ENCODE results near the gene FAM120B. TPM values are rescaled to one million over a fixed set of nuclear protein-coding genes. Genes with fewer than 3 reads are reported as not detected.

The FAM120B gene
- total RNA-seq, 1 donor from 2014 or later, result 19.7 TPM

DNA sequence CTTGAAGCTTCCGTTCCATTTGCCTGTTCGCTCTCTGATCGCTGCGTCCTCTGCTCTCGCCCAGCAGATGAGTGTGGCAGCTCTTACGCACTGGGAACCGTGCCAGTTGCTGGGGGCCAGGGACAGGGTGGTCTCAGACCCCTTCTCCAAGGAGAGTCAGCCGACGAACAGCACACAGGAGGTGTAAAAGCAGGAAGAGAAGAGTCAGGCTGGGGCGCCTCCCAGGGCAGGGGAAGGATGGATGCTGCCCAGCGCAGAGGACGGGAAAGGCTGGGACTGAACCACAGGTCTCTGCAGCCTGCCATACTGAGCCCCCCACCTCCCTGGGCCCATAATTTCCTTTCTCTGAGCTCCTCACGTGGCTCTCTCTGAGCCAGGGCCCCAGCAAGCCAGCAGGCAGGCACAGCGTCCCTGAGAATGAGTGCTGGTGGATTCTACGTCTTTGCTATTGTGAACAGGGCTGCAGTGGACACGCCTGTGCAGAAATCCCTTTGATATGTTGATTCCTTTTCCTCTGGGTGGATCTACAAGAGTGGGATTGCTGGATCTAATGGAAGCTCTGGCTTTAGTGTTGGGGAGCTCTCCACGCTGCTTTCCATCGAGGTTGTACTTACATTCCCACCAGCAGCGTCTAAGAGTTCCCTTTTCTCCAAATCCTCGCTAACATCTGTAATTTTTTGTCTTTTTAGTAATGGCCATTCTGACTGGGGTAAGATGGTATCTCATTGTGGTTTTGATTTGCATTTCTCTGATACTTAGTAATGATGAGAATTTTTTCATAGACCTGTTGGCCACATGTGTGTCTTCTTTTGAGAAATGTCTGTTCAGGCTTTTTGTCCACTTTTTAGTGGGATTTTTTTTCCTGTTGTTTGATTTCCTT, 142.4 kb downstream of the FAM120B start:
- H3K36me3 ChIP-seq, result no peaks in the 10 kb centered on the region
- H3K4me2 ChIP-seq, result no peak overlapping the region
- H3K9me3 Mint-ChIP-seq, result peaks cover 13% of the 10 kb centered on the region
- no peaks in the 10 kb centered on the region for H3K79me2 ChIP-seq (ENCODE audit: low read depth)
- H3K36me3 Mint-ChIP-seq, result peaks cover 2% of the 10 kb centered on the region
- H3K4me3 ChIP-seq, result no peak overlapping the region
- no peak overlapping the region for H3K9ac ChIP-seq
- peaks cover 55% of the 10 kb centered on the region for H3K4me1 Mint-ChIP-seq
- no peaks in the 10 kb centered on the region for H4K20me1 ChIP-seq (ENCODE audit: low read depth)
- H3K9me3 ChIP-seq (ENCODE audit: low read depth), result no peaks in the 10 kb centered on the region
- no peak overlapping the region for H3K27ac ChIP-seq
- no peaks in the 10 kb centered on the region for H3K27me3 ChIP-seq
- no peak overlapping the region for H3K4me3 Mint-ChIP-seq
- DNase-seq (ENCODE audit: low spot score), result no peak
- peaks cover 10% of the 10 kb centered on the region for H3K27me3 Mint-ChIP-seq (ENCODE audit: insufficient read depth, low read depth)
- H3K27ac Mint-ChIP-seq, result peak overlapping the region; percentile 82
- TF ChIP-seq, protein P1, sequence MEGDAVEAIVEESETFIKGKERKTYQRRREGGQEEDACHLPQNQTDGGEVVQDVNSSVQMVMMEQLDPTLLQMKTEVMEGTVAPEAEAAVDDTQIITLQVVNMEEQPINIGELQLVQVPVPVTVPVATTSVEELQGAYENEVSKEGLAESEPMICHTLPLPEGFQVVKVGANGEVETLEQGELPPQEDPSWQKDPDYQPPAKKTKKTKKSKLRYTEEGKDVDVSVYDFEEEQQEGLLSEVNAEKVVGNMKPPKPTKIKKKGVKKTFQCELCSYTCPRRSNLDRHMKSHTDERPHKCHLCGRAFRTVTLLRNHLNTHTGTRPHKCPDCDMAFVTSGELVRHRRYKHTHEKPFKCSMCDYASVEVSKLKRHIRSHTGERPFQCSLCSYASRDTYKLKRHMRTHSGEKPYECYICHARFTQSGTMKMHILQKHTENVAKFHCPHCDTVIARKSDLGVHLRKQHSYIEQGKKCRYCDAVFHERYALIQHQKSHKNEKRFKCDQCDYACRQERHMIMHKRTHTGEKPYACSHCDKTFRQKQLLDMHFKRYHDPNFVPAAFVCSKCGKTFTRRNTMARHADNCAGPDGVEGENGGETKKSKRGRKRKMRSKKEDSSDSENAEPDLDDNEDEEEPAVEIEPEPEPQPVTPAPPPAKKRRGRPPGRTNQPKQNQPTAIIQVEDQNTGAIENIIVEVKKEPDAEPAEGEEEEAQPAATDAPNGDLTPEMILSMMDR (IDR thresholded peaks at IDR 0.05), result no peak
- TF ChIP-seq EZH2 (IDR thresholded peaks at IDR 0.05) (no peak), EZH2phosphoT487 (IDR thresholded peaks at IDR 0.05) (no peak)
- peaks cover 6% of the 10 kb centered on the region for H3K4me1 ChIP-seq
- no peaks in the 10 kb centered on the region for H3F3A ChIP-seq (ENCODE audit: low read depth)
- peak overlapping the region; percentile 84 for H2AFZ ChIP-seq (replicated peaks)

DNA sequence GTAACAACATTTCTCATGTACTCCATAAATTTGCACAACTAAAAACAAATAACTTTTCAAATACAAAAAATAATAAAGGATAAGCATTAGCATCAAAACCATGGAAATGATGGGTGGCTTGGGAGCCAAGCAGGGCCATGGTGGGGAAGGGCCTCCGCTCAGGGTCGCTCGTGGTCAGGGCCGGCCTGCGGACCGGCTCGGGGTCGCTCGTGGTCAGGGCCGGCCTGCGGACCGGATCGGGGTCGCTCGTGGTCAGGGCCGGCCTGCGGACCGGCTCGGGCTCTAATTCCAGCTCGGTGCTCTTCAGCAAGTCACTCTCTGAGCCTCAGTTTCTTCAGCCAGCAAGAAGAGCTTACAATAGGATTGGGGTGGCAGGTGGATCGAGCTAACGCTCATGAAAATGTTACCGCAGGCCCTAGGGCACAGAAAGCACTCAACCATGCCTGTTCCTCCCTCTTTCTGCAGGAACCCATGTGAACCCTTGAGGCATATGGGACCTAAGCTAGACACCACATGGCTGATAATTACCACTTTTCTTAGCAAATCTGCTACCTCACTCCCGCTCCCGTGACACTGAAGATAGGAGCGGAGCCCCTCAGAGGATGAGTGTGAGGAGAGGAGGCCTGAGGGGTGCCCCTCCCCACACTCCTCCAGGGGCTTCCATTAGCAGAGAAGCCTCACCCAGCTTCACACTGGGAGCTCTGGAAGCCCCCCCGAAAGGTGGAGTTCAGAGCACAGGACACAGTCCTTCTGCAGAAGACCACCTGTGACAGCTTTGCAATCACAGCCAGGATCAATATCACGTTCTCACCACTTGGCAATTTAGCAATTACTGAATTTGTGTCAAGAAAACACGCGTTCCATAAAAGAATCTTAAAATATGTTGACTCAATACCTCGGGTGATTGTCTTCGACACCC, 143.5 kb downstream of the FAM120B start:
- H3K36me3 Mint-ChIP-seq, result peaks cover 2% of the 10 kb centered on the region
- H3K27ac Mint-ChIP-seq, result peak overlapping the region; percentile 88
- no peak overlapping the region for H3K9ac ChIP-seq
- H3K4me1 ChIP-seq, result peaks cover 6% of the 10 kb centered on the region
- peaks cover 10% of the 10 kb centered on the region for H3K27me3 Mint-ChIP-seq (ENCODE audit: insufficient read depth, low read depth)
- no peaks in the 10 kb centered on the region for H3K9me3 ChIP-seq (ENCODE audit: low read depth)
- H3K4me2 ChIP-seq, result no peak overlapping the region
- H4K20me1 ChIP-seq (ENCODE audit: low read depth), result no peaks in the 10 kb centered on the region
- no peaks in the 10 kb centered on the region for H3K79me2 ChIP-seq (ENCODE audit: low read depth)
- H3F3A ChIP-seq (ENCODE audit: low read depth), result no peaks in the 10 kb centered on the region
- H3K4me3 Mint-ChIP-seq, result no peak overlapping the region
- H3K4me1 Mint-ChIP-seq, result peaks cover 55% of the 10 kb centered on the region
- H3K9me3 Mint-ChIP-seq, result peaks cover 13% of the 10 kb centered on the region
- H3K27me3 ChIP-seq, result no peaks in the 10 kb centered on the region
- no peak overlapping the region for H3K4me3 ChIP-seq
- no peak for DNase-seq (ENCODE audit: low spot score)
- no peak overlapping the region for H2AFZ ChIP-seq (replicated peaks)
- H3K36me3 ChIP-seq, result no peaks in the 10 kb centered on the region
- TF ChIP-seq, protein P1 (IDR thresholded peaks at IDR 0.05), result no peak
- no peak for TF ChIP-seq EZH2phosphoT487 (IDR thresholded peaks at IDR 0.05)
- no peak for TF ChIP-seq EZH2 (IDR thresholded peaks at IDR 0.05)
- H3K27ac ChIP-seq, result no peak overlapping the region

DNA sequence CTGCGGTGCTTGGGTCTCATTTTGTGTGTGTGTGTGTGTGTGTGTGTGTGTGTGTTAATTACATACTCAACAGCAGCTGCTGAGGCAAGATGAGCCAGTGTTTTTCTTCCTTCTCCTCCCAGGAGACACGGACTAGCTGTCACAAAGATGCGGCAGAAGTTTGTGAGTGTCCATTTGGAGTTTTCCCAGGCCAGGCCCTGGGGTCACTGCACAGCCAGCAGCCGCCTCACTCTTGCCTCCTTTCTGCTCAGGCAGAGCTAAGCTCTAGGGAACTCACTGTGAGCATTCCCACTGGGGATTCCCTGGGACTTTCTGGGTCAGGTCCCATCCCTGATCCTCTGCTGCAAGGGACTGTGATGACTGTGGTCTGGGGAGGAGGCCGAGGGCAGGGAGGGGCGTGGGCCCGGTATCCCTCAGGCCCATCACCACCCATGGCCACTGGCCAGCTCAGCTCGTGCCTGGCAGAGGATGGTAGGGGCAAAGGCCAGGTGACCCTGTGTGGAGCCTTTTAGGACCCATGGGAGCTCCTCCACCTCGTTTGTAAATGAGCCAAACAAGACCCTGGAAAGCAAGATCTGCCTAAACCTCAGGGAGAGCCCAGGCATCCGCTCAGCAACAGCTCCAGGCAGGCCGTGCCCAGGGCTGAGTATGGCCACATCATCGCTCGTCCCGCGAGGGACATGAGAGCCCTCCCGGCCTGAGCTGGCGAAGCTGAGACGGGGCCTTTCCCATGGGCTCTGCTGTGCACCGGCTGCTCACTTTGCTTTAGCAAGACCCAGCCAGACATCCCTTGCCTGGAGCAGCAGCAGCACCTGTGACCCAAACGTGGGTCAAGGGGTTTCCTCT, 144.6 kb downstream of the FAM120B start:
- no peaks in the 10 kb centered on the region for H3K36me3 ChIP-seq
- Mint-ChIP-seq H3K27me3 (ENCODE audit: insufficient read depth, low read depth) (peaks cover 10% of the 10 kb centered on the region), H3K36me3 (peaks cover 2% of the 10 kb centered on the region), H3K9me3 (peaks cover 13% of the 10 kb centered on the region), H3K4me1 (peaks cover 49% of the 10 kb centered on the region), H3K4me3 (no peak overlapping the region), H3K27ac (peak overlapping the region; percentile 88)
- H3K4me2 ChIP-seq, result no peak overlapping the region
- H3K9me3 ChIP-seq (ENCODE audit: low read depth), result no peaks in the 10 kb centered on the region
- H3K27ac ChIP-seq, result no peak overlapping the region
- no peaks in the 10 kb centered on the region for H4K20me1 ChIP-seq (ENCODE audit: low read depth)
- DNase-seq (ENCODE audit: low spot score), result no peak
- H3F3A ChIP-seq (ENCODE audit: low read depth), result no peaks in the 10 kb centered on the region
- no peak overlapping the region for H3K9ac ChIP-seq
- H2AFZ ChIP-seq (replicated peaks), result no peak overlapping the region
- H3K4me1 ChIP-seq, result peaks cover 6% of the 10 kb centered on the region
- TF ChIP-seq, protein P1 (IDR thresholded peaks at IDR 0.05), result no peak
- no peak for TF ChIP-seq EZH2 (IDR thresholded peaks at IDR 0.05)
- no peak for TF ChIP-seq EZH2phosphoT487 (IDR thresholded peaks at IDR 0.05)
- no peaks in the 10 kb centered on the region for H3K27me3 ChIP-seq
- no peaks in the 10 kb centered on the region for H3K79me2 ChIP-seq (ENCODE audit: low read depth)
- H3K4me3 ChIP-seq, result no peak overlapping the region
